Lower lobe of right lung (tissue), 2 donors: ENCODE measurements around the gene CCNF. TPM values are rescaled to one million over a fixed set of nuclear protein-coding genes. Genes with fewer than 3 reads are reported as not detected.
"Not testable (repeated sequence)": the region's sequence is repeated elsewhere in the genome, so short reads cannot be mapped to it uniquely, and the experiment has no call there.

Experiments used
- ATAC-seq, 2 donors: fragments of 200-7000 bp; cut with Tn5 transposase; one replicate each; pipeline ENCODE4 v1.9.1; 2020 to 2022; ENCODE audit warnings: mild to moderate bottlenecking in 2 of 2, moderate library complexity in 2 of 2
- DNase-seq: peaks from one replicate; pipeline ENCODE4 v3.0.0-alpha.2; 2020
- H3K27ac ChIP-seq: fragments of 200-600 bp; one replicate; pipeline ENCODE4 v1.8.0; 2022
- H3K27me3 ChIP-seq: fragments of 200-600 bp; one replicate; pipeline ENCODE4 v1.8.0; 2022; ENCODE audit warnings: low read depth
- H3K36me3 ChIP-seq: fragments of 200-600 bp; one replicate; pipeline ENCODE4 v1.8.0; 2022; ENCODE audit warnings: mild to moderate bottlenecking
- H3K4me1 ChIP-seq: fragments of 200-600 bp; one replicate; pipeline ENCODE4 v1.8.0; 2022
- H3K4me3 ChIP-seq: fragments of 200-600 bp; one replicate; pipeline ENCODE4 v1.8.0; 2022; ENCODE audit warnings: mild to moderate bottlenecking
- H3K9me3 ChIP-seq: fragments of 200-600 bp; one replicate; pipeline ENCODE4 v1.8.0; 2022
- intact Hi-C: fragments of 100-400 bp; cut with DNase I; formaldehyde crosslinking; loops from one replicate; pipeline ENCODE4 v1.11.0; 2022
- long read RNA-seq: library from polyadenylated mRNA; unstranded; transcript quantifications from one replicate; pipeline ENCODE4 v2.0.0, GENCODE V29; 2021
- total RNA-seq: library from RNA; stranded (reverse); fragmentation: NEBNext Ultra II Directional; extraction: Animal tissue kit (Norgen Biotek cat#: 25700); gene quantifications from one replicate; pipeline ENCODE4 v1.2.1, GENCODE V29; 2021
- TF ChIP-seq, protein P1 (sequence below): fragments of 200-600 bp; IDR thresholded peaks from one replicate; pipeline ENCODE4 v1.8.0; 2022; ENCODE audit warnings: antibody characterized with exemption, mild to moderate bottlenecking
- donor health status: DM: no; HTN: yes; CAD: no; lungs with severe emphysema.

Gene CCNF
- 3.4 TPM for total RNA-seq
- long read RNA-seq, full-length matches to known transcripts, result 5 of 16 reads
- long read RNA-seq, partial matches to known transcripts, result 2 of 16 reads
- long read RNA-seq, other reads (novel, unspliced or antisense), result 9 of 16 reads

DNA sequence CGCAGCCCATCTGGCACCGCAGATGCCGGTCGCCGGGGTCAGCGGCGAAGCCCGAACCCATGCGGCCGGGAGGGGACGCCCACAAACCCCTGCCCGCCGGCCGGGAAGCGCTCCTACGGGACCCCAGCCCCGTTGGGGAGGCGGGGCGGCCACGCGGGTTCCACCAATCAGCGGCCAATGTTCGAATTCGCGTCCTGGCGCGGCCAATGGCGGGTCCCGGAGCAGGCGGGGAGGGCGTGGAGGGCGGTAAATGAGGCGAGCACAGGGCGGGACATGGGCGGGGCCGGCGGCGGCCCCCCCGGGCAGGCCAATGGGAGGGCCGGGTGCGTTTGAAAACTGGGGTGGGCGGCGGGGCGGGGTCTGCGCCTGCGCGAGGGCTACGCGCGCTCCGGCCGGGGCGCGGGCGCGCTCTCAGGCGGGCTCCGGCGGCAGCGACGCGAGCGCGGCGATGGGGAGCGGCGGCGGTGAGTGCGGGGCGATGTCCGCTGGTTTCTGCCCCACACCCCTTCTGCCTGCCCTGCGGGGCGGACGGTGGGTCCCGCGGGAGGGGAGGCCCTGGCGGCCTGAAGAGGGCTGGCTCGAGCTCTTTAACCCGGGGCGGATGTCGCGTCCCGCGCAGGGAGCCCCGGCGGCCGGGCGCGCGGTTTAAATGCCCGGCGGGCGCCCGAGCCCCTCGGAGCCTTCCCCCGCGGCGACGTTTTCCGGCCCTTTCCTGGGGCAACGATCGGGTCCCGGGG is at the start of gene CCNF:
TSS of gene CCNF (plus strand) at position 414 of the 737 bp plus-strand sequence. CDS start at position 449, 35 bp downstream.
- H3K27ac ChIP-seq, result peak within 1 kb of the TSS; percentile 69
- H3K4me3 ChIP-seq, result peak within 1 kb of the TSS; percentile 95
- DNase-seq (peak; percentile 97), ATAC-seq (peak; percentile 98)
- H3K4me1 ChIP-seq, result peaks cover 22% of the 10 kb centered on the region
- intact Hi-C loops, result no loop called here
- peaks cover 9% of the 10 kb centered on the region for H3K36me3 ChIP-seq
- H3K27me3 ChIP-seq, result no peaks in the 10 kb centered on the region
- TF ChIP-seq, protein P1, sequence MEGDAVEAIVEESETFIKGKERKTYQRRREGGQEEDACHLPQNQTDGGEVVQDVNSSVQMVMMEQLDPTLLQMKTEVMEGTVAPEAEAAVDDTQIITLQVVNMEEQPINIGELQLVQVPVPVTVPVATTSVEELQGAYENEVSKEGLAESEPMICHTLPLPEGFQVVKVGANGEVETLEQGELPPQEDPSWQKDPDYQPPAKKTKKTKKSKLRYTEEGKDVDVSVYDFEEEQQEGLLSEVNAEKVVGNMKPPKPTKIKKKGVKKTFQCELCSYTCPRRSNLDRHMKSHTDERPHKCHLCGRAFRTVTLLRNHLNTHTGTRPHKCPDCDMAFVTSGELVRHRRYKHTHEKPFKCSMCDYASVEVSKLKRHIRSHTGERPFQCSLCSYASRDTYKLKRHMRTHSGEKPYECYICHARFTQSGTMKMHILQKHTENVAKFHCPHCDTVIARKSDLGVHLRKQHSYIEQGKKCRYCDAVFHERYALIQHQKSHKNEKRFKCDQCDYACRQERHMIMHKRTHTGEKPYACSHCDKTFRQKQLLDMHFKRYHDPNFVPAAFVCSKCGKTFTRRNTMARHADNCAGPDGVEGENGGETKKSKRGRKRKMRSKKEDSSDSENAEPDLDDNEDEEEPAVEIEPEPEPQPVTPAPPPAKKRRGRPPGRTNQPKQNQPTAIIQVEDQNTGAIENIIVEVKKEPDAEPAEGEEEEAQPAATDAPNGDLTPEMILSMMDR, result no peak
- H3K9me3 ChIP-seq, result no peaks in the 10 kb centered on the region

- no peak overlapping the region for H3K4me3 ChIP-seq
- no peaks in the 10 kb centered on the region for H3K36me3 ChIP-seq
- peaks cover under 1% of the 10 kb centered on the region for H3K9me3 ChIP-seq
- no peaks in the 10 kb centered on the region for H3K27me3 ChIP-seq
- no peak for ATAC-seq
- DNase-seq, result no peak
- TF ChIP-seq, protein P1, result no peak
- intact Hi-C loops, result no loop called here
- no peaks in the 10 kb centered on the region for H3K4me1 ChIP-seq
- H3K27ac ChIP-seq, result no peak overlapping the region
Observed at GRCh38 chr16:2383501-2383900, 45.7 kb upstream of the CCNF start.

- no peak overlapping the region for H3K27ac ChIP-seq
- H3K27me3 ChIP-seq, result no peaks in the 10 kb centered on the region
- no peak for ATAC-seq
- H3K9me3 ChIP-seq, result peaks cover 9% of the 10 kb centered on the region
- no peak for DNase-seq
- H3K36me3 ChIP-seq, result no peaks in the 10 kb centered on the region
- H3K4me1 ChIP-seq, result no peaks in the 10 kb centered on the region
- intact Hi-C loops, result no loop called here
- H3K4me3 ChIP-seq, result no peak overlapping the region
- TF ChIP-seq, protein P1, result no peak
Observed at GRCh38 chr16:2384426-2384825, 44.8 kb upstream of the CCNF start.

GRCh38 chr16:2385190-2385836 is 43.9 kb upstream of the CCNF start:
- ATAC-seq, result peak; percentile 82 to 93

DNA sequence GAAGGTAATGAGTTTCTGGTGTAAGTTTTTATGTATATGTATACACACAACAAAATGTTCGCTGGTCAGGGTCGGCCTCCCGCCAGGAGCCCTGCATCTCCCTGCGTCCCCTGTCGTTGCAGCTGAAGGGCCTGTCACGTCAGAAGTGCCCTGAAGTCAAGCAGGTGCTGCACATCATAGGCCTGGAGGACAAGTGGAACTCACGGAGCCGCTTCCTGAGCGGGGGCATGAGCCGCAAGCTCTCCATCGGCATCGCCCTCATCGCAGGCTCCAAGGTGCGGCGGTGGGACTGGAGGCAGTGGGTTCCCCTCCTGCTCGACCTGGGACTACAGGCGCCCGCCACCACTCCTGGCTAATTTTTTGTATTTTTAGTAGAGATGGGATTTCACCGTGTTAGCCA is 43.3 kb upstream of the CCNF start:
- H3K9me3 ChIP-seq, H3K4me1 ChIP-seq, intact Hi-C loops, H3K27ac ChIP-seq, H3K4me3 ChIP-seq, H3K27me3 ChIP-seq, H3K36me3 ChIP-seq: not testable (repeated sequence)
- peak; percentile 45 to 67 for ATAC-seq
- peak; percentile 49 for DNase-seq

More at GRCh38 chr16:2385190-2385836, 43.9 kb upstream of the CCNF start:
- H3K4me3 ChIP-seq, result no peak overlapping the region
- no peaks in the 10 kb centered on the region for H3K27me3 ChIP-seq
- no peak overlapping the region for H3K27ac ChIP-seq
- H3K9me3 ChIP-seq, result peaks cover 9% of the 10 kb centered on the region
- H3K4me1 ChIP-seq, result no peaks in the 10 kb centered on the region
- TF ChIP-seq, protein P1, result no peak
- DNase-seq, result no peak
- intact Hi-C loops, result no loop called here
- no peaks in the 10 kb centered on the region for H3K36me3 ChIP-seq

GRCh38 chr16:2386990-2387389 is 42.3 kb upstream of the CCNF start:
- ATAC-seq (no peak), DNase-seq (no peak)
- TF ChIP-seq, protein P1, result no peak
- H3K36me3 ChIP-seq, result no peaks in the 10 kb centered on the region
- H3K4me1 ChIP-seq, result no peaks in the 10 kb centered on the region
- H3K27me3 ChIP-seq, result no peaks in the 10 kb centered on the region
- intact Hi-C loops, result no loop called here
- H3K9me3 ChIP-seq, result peaks cover 9% of the 10 kb centered on the region
- no peak overlapping the region for H3K4me3 ChIP-seq
- H3K27ac ChIP-seq, result no peak overlapping the region
